ENCODE data around the gene FAM181B. TPM values are rescaled to one million over a fixed set of nuclear protein-coding genes. Genes with fewer than 3 reads are reported as not detected.

The FAM181B gene
- total RNA-seq, 5 donors from 2014 or later (not counting 1 experiment from before 2014, with no cell fraction given): 0.18 TPM; not detected in 4

DNA sequence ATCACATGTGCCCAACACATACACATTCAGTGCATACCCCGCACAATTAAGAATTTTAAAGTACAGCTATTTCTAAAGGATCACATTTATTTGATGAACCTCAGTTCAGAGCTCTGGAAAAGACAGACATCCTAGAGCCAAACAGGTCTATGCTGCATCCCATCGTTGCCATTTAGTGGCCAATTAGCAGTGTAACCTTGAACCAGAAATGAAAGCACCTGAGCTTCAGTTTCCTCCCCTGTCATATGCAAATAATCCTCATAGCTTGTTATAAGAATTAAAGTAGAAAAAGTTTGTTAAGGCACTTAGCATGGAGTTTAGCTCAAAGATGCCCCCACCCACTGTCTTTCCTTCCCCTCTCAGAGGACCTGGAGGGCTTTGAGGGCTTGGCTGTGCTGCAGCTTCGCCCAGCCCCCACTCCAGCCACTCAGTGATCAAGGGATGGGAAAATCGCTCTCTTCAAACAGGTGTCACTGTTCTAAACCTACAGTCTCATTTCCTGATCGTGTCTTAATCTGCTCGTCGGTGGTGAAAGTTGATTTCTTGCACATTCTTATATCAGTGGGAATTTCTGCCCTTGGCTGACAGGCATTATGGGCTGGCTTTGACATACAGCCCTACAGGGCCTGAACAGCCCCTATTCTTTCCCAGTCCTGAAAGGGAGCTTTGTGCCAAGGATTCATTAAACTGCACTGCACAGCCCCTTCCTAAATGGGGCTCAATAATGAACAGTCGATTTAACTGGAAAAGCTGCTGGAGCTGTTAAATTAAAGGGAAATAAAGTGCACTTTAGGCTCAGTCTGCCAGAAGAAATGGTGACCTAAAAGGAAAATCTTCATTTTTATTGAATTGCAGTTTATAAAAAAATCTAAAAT, 23.3 kb upstream of the FAM181B start:
- no peaks in the 10 kb centered on the region for H3K27me3 Mint-ChIP-seq
- peak; percentile 50 to 71 (median 58) for ATAC-seq (replicated peaks in 1 of 4)
- Histone ChIP-seq H3K9me3 (no peaks in the 10 kb centered on the region), H3K4me1 (ENCODE audit: control insufficient read depth in 1 of 2, extremely low read depth in 1 of 2, insufficient read depth in 2 of 2, low read length in 2 of 2) (peaks cover 10 to 15% of the 10 kb centered on the region in 2 experiments), H3K4me3 (ENCODE audit: control insufficient read depth in 1 of 2, extremely low read depth in 1 of 2, low read length in 1 of 2) (peak overlapping the region; percentile 5 to 11), H3K27ac (ENCODE audit: low read length) (no peak overlapping the region), H3K36me3 (ENCODE audit: control insufficient read depth in 2 of 2, extremely low read depth in 1 of 2, insufficient read depth in 1 of 2, low read length in 1 of 2) (no peaks in the 10 kb centered on the region), H3K27me3 (replicated peaks in 1 of 2; ENCODE audit: control insufficient read depth in 2 of 2, extremely low read depth in 1 of 2, insufficient read depth in 2 of 2, low read length in 1 of 2) (no peaks in the 10 kb centered on the region)
- H3K27ac Mint-ChIP-seq: peak overlapping the region; percentile 76 to 84
- H3K9me3 Mint-ChIP-seq: no peaks in the 10 kb centered on the region
- H3K36me3 Mint-ChIP-seq: no peaks in the 10 kb centered on the region
- 100% methylated on average over 2 of the region's 8 CpGs for WGBS (ENCODE audit: insufficient coverage)
- H3K4me3 Mint-ChIP-seq: peak overlapping the region; percentile 57 to 76 (median 63)
- ChIA-PET CTCF (interaction anchor here in 1 of 2 donors (0.6 to 1.1 kb wide), 4 partner anchors 23 to 230 kb away, joined by 3 to 5 read pairs (median 4); partner anchors contain the start of gene FAM181B), POLR2A (interaction anchor here in 1 of 2 donors (0.6 kb wide), 1 partner anchor 424 kb away, joined by 3 read pairs; no protein-coding TSS in a partner anchor)
- DNase-seq: peak in 2 of 35 experiments; percentile 4 to 14
- H3K4me1 Mint-ChIP-seq: peaks cover 22 to 30% (median 23%) of the 10 kb centered on the region in 3 donors

DNA sequence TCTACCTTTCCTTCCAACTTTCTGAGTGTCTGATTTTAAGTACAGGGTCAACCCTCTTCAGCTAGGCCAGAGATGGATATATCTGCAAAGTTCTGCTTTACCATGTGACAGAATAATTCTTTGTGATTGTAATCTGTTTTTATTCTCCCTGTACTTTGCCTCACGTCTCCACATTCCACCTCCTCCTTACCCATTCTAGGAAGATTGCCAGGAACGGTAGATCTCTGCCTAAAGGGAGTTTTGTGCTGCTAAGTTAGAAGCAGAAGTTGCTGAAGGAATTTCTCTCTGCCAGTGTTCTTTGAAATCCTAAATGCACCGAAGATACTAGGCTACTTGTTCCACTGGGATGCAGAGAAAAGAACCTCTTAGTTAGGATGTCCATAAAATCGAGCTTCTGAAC, 20.7 kb upstream of the FAM181B start:
- H3K9me3 ChIP-seq: no peaks in the 10 kb centered on the region
- peaks cover 15 to 28% of the 10 kb centered on the region in 2 experiments for H3K4me1 ChIP-seq (ENCODE audit: control insufficient read depth in 1 of 2, extremely low read depth in 1 of 2, insufficient read depth in 2 of 2, low read length in 2 of 2)
- H3K27me3 ChIP-seq (replicated peaks in 1 of 2; ENCODE audit: control insufficient read depth in 2 of 2, extremely low read depth in 1 of 2, insufficient read depth in 2 of 2, low read length in 1 of 2): no peaks in the 10 kb centered on the region
- Mint-ChIP-seq H3K27ac (no peak overlapping the region), H3K9me3 (no peaks in the 10 kb centered on the region), H3K36me3 (no peaks in the 10 kb centered on the region), H3K4me1 (peaks cover 43 to 53% (median 43%) of the 10 kb centered on the region in 3 donors), H3K4me3 (no peak overlapping the region), H3K27me3 (peaks cover 0 to 2% of the 10 kb centered on the region in 2 donors)
- WGBS (ENCODE audit: insufficient coverage): no CpG with 5 or more reads among the region's 4 CpGs
- no peak overlapping the region for H3K27ac ChIP-seq (ENCODE audit: low read length)
- H3K4me3 ChIP-seq (ENCODE audit: control insufficient read depth in 1 of 2, extremely low read depth in 1 of 2, low read length in 1 of 2): no peak overlapping the region
- DNase-seq: no peak
- no peak for ATAC-seq (replicated peaks in 1 of 4)
- no peaks in the 10 kb centered on the region for H3K36me3 ChIP-seq (ENCODE audit: control insufficient read depth in 2 of 2, extremely low read depth in 1 of 2, insufficient read depth in 1 of 2, low read length in 1 of 2)
- ChIA-PET POLR2A (no interaction called here), CTCF (no interaction called here)

DNA sequence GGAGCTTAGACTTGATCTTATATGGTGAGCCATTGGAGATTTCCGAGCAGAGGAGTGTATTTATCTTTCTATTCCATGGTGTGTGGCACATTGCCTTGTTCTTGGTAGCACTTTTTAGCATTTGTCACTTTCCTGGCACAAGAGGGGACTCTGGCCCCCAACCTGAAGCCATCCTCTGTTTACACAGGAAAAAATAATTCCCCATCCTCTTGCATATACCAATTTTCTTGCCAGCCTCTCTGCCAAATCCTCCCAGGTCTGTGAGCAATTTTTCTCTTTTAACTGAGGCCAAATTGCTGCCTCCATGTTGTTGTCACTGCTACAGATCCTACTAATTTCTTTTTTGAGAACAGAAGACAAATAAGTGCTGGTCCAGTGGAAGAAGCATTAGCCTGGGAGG, 20.3 kb upstream of the FAM181B start:
- ChIA-PET POLR2A (no interaction called here), CTCF (no interaction called here)
- WGBS (ENCODE audit: insufficient coverage): no CpG with 5 or more reads among the region's 1 CpG
- Mint-ChIP-seq H3K27ac (no peak overlapping the region), H3K36me3 (no peaks in the 10 kb centered on the region), H3K27me3 (peaks cover 0 to 2% of the 10 kb centered on the region in 2 donors), H3K9me3 (no peaks in the 10 kb centered on the region), H3K4me1 (peaks cover 43 to 53% (median 43%) of the 10 kb centered on the region in 3 donors), H3K4me3 (no peak overlapping the region)
- ATAC-seq (replicated peaks in 1 of 4): no peak
- no peaks in the 10 kb centered on the region for H3K36me3 ChIP-seq (ENCODE audit: control insufficient read depth in 2 of 2, extremely low read depth in 1 of 2, insufficient read depth in 1 of 2, low read length in 1 of 2)
- no peak for DNase-seq
- H3K9me3 ChIP-seq: no peaks in the 10 kb centered on the region
- peaks cover 15 to 28% of the 10 kb centered on the region in 2 experiments for H3K4me1 ChIP-seq (ENCODE audit: control insufficient read depth in 1 of 2, extremely low read depth in 1 of 2, insufficient read depth in 2 of 2, low read length in 2 of 2)
- H3K27me3 ChIP-seq (replicated peaks in 1 of 2; ENCODE audit: control insufficient read depth in 2 of 2, extremely low read depth in 1 of 2, insufficient read depth in 2 of 2, low read length in 1 of 2): no peaks in the 10 kb centered on the region
- no peak overlapping the region for H3K27ac ChIP-seq (ENCODE audit: low read length)
- no peak overlapping the region for H3K4me3 ChIP-seq (ENCODE audit: control insufficient read depth in 1 of 2, extremely low read depth in 1 of 2, low read length in 1 of 2)

DNA sequence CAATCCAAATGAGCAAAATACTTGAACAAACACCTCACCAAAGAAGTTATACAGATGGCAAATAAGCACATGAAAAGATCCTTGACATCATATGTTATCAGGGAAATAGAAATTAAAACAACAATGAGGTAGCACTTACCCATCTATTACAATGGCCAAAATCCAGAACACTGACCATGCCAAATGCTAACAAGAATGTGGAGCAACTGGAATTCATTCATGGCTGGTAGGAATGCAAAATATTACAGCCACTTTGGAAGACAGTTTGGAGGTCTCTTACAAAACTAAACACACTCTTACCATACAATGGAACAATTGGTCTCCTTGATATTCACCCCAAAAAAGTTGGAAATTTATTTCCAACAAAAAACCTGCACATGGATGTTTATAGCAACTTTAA, 19.1 kb upstream of the FAM181B start:
- ATAC-seq (replicated peaks in 1 of 4) (no peak), DNase-seq (no peak)
- H3K27me3 ChIP-seq (replicated peaks in 1 of 2; ENCODE audit: control insufficient read depth in 2 of 2, extremely low read depth in 1 of 2, insufficient read depth in 2 of 2, low read length in 1 of 2): no peaks in the 10 kb centered on the region
- ChIA-PET CTCF (no interaction called here), POLR2A (no interaction called here)
- Mint-ChIP-seq H3K9me3 (no peaks in the 10 kb centered on the region), H3K27ac (no peak overlapping the region), H3K4me1 (peaks cover 37 to 46% (median 38%) of the 10 kb centered on the region in 3 donors), H3K36me3 (no peaks in the 10 kb centered on the region), H3K4me3 (no peak overlapping the region), H3K27me3 (peaks cover 0 to 2% of the 10 kb centered on the region in 2 donors)
- no peak overlapping the region for H3K27ac ChIP-seq (ENCODE audit: low read length)
- H3K9me3 ChIP-seq: no peaks in the 10 kb centered on the region
- peaks cover 15 to 23% of the 10 kb centered on the region in 2 experiments for H3K4me1 ChIP-seq (ENCODE audit: control insufficient read depth in 1 of 2, extremely low read depth in 1 of 2, insufficient read depth in 2 of 2, low read length in 2 of 2)
- no peaks in the 10 kb centered on the region for H3K36me3 ChIP-seq (ENCODE audit: control insufficient read depth in 2 of 2, extremely low read depth in 1 of 2, insufficient read depth in 1 of 2, low read length in 1 of 2)
- no peak overlapping the region for H3K4me3 ChIP-seq (ENCODE audit: control insufficient read depth in 1 of 2, extremely low read depth in 1 of 2, low read length in 1 of 2)

DNA sequence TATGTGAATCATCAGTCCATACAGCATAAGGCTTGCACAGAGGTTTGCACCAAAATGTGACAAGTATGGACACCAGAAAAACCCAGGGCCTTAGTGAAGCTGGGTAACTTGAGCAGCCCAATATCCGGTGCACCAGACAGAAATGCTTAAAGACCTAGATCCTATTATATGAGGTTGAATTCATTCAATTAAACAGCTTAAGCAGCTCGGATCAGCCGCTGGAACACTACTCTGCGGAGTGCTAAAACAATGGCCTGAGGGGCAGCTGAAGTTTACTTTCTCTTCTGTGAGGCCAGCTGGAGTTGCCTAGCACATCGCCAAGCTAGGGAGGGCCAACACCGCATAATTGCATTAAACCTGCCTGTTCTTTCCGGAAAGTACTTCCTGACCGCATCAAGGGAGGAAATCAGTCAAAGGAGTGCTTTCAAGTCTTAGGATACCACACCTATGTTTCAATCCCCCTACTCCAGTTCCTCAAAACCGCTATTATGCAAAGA, 17.0 kb upstream of the FAM181B start:
- DNase-seq: peak in 6 of 35 experiments; percentile 6 to 41 (median 22)
- peak overlapping the region in 1 of 2 donors; percentile 46 for H3K4me3 ChIP-seq (ENCODE audit: control insufficient read depth in 1 of 2, extremely low read depth in 1 of 2, low read length in 1 of 2)

DNA sequence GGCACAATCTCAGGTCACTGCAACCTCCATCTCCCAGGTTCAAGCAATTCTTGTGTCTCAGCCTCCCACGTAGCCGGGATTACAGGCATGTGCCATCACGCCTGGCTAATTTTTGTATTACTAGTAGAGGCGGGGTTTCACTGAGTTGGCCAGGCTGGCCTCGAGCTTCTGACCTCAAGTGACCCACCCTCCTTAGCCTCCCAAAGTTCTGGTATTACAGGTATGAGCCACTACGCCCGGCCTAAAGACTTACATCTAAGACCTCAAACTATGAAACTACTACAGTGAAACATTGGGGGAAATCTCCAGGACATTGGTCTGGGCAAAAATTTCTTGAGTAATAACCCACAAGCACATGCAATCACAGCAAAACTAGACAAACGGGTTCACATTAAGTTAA, 13.8 kb upstream of the FAM181B start:
- DNase-seq (no peak), ATAC-seq (replicated peaks in 1 of 4) (no peak)
- WGBS (ENCODE audit: insufficient coverage): no CpG with 5 or more reads among the region's 8 CpGs
- Histone ChIP-seq H3K27ac (ENCODE audit: low read length) (no peak overlapping the region), H3K4me3 (ENCODE audit: control insufficient read depth in 1 of 2, extremely low read depth in 1 of 2, low read length in 1 of 2) (no peak overlapping the region), H3K36me3 (ENCODE audit: control insufficient read depth in 2 of 2, extremely low read depth in 1 of 2, insufficient read depth in 1 of 2, low read length in 1 of 2) (no peaks in the 10 kb centered on the region), H3K4me1 (ENCODE audit: control insufficient read depth in 1 of 2, extremely low read depth in 1 of 2, insufficient read depth in 2 of 2, low read length in 2 of 2) (peaks cover 5 to 13% of the 10 kb centered on the region in 2 experiments), H3K27me3 (replicated peaks in 1 of 2; ENCODE audit: control insufficient read depth in 2 of 2, extremely low read depth in 1 of 2, insufficient read depth in 2 of 2, low read length in 1 of 2) (peaks cover 0 to 2% of the 10 kb centered on the region in 2 experiments), H3K9me3 (no peaks in the 10 kb centered on the region)
- POLR2A ChIA-PET: no interaction called here
- H3K27ac Mint-ChIP-seq: no peak overlapping the region
- no peaks in the 10 kb centered on the region for H3K36me3 Mint-ChIP-seq
- H3K4me1 Mint-ChIP-seq: peaks cover 20 to 27% (median 21%) of the 10 kb centered on the region in 3 donors
- no peak overlapping the region for H3K4me3 Mint-ChIP-seq
- H3K9me3 Mint-ChIP-seq: no peaks in the 10 kb centered on the region
- CTCF ChIA-PET: no interaction called here
- peaks cover 0 to 2% of the 10 kb centered on the region in 2 donors for H3K27me3 Mint-ChIP-seq

More for the DNA sequence above, 17.0 kb upstream of the FAM181B start:
- H3K4me1 ChIP-seq (ENCODE audit: control insufficient read depth in 1 of 2, extremely low read depth in 1 of 2, insufficient read depth in 2 of 2, low read length in 2 of 2): peaks cover 5 to 13% of the 10 kb centered on the region in 2 experiments
- CTCF ChIA-PET: no interaction called here
- Mint-ChIP-seq H3K27me3 (peaks cover 0 to 2% of the 10 kb centered on the region in 2 donors), H3K36me3 (no peaks in the 10 kb centered on the region), H3K9me3 (no peaks in the 10 kb centered on the region), H3K4me3 (peak overlapping the region; percentile 48 to 68 (median 55)), H3K4me1 (peaks cover 20 to 27% (median 21%) of the 10 kb centered on the region in 3 donors), H3K27ac (peak overlapping the region; percentile 39 to 53)
- H3K27ac ChIP-seq (ENCODE audit: low read length): no peak overlapping the region
- WGBS (ENCODE audit: insufficient coverage): 0% methylated on average over 1 of the region's 9 CpGs
- H3K27me3 ChIP-seq (replicated peaks in 1 of 2; ENCODE audit: control insufficient read depth in 2 of 2, extremely low read depth in 1 of 2, insufficient read depth in 2 of 2, low read length in 1 of 2): no peaks in the 10 kb centered on the region
- H3K9me3 ChIP-seq: no peaks in the 10 kb centered on the region
- no peaks in the 10 kb centered on the region for H3K36me3 ChIP-seq (ENCODE audit: control insufficient read depth in 2 of 2, extremely low read depth in 1 of 2, insufficient read depth in 1 of 2, low read length in 1 of 2)
- peak; percentile 60 to 96 (median 80) for ATAC-seq (replicated peaks in 1 of 4)
- POLR2A ChIA-PET: no interaction called here
